Right renal cortex interstitium (tissue), 3 donors: Measurements from ENCODE around the gene DMRT1. TPM values are rescaled to one million over a fixed set of nuclear protein-coding genes. Genes with fewer than 3 reads are reported as not detected.
"Not testable (repeated sequence)": the region's sequence is repeated elsewhere in the genome, so short reads cannot be mapped to it uniquely, and the experiment has no call there.

Experiments used
- DNase-seq, 3 donors: peaks; one replicate each; pipeline ENCODE4 v3.0.0-alpha.2; 2013; ENCODE audit warnings: low read depth in 3 of 3, low spot score in 2 of 3
- polyA plus RNA-seq, 3 donors: library from polyadenylated mRNA; unstranded; fragments of 120-200 nt; gene quantifications; one replicate each; pipeline ENCODE4 v1.2.1, GENCODE V29; 2013; ENCODE audit not compliant: insufficient read length in 3 of 3

Gene DMRT1
- polyA plus RNA-seq, 3 donors: 0.08 TPM; not detected in 2

DNA sequence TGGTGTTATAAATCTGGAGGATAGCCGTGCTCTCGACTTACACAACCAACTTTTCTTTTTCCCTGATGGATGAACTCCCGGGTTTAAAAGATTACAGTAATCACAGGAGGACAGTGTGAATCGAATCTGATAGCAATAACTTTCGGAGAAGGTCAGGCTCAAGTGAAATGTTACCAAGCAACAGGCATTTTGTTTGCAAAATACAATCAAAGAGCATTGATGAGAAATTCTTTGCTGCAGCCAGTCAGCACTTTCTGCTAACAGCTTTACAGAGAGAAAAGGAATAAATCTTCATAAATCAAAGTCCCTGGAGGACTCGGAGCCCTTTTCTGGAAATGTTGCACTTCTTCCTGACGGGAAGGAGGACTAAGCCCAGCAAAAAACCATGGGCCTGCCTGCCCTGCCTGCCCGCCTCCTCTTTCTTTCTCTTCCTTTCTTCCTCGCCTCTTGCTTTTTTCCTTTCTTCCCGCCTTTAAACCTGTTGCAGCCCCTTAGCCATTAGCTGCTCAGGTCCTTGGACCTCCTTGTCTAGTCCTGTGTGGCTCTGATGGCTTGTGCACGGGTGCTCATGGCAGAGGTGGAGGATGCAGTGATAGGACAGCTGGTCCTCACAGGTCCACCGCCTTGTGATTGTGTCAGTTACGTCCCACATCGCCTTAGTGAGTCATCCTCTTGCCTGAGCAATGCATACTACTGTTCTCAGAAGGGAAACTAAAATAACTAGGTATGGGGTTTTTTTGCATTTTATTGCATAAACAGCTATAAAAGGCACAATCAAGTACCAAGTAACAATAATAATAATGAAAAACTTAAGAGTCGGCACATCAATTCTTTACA, 141.1 kb downstream of the DMRT1 start:
- DNase-seq: no peak

DNA sequence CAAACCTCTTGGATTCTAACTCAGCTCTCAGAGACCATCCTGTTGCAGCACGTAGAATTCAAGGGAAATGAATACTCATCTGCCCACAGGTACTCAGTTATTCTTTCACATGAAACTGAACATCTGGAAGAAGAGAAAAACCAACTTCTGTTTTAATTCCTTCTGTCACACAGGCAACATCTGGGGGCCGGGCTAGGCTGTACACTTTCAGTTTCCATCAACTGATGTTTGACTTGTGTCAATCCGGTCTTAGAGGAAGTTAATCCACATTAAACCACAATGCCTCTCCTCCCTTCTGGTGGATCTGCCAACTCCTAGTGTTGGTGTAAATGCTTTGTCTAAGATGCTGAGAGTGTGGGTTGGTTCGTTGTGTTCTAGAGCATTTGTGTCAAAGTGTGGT, 152.5 kb downstream of the DMRT1 start:
- DNase-seq: no peak

DNA sequence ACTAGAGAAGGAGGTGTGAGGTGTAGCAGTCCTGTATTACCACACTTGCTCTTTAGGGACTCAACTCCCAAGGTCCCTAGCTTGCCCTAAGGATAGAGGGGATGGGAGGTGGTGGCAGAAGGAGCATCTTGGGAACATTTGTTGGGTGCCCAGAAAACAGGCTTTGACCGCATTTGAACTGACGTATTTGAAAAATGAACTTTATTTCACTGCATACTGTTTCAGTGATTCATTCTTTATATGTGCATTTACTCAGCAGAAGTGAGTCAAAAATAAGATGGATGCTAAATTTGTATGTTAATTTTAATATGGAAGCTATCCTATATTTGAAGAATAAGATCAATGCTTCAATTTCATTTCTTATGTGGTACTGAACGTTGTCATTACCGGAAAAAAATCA, 153.7 kb downstream of the DMRT1 start:
- DNase-seq: no peak

DNA sequence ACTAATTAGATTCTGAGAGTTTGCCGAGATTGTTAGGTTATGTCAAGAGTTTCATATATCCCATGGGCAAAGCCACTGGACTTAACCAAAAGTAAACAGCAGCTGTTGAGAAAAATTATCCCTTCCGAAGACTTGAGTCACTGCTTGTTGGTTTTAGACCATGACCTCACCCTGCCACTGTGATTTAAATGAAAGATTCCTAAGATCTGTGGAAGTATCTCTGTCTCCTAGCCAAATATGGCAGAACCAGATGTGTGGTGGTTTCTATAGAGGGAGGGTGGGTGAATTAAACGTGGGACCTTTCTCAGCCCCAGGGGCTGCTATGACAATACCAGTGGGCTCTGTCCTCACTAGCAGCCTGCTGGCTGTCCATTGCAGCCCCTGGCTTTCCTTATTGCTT, 154.3 kb downstream of the DMRT1 start:
- DNase-seq: no peak

DNA sequence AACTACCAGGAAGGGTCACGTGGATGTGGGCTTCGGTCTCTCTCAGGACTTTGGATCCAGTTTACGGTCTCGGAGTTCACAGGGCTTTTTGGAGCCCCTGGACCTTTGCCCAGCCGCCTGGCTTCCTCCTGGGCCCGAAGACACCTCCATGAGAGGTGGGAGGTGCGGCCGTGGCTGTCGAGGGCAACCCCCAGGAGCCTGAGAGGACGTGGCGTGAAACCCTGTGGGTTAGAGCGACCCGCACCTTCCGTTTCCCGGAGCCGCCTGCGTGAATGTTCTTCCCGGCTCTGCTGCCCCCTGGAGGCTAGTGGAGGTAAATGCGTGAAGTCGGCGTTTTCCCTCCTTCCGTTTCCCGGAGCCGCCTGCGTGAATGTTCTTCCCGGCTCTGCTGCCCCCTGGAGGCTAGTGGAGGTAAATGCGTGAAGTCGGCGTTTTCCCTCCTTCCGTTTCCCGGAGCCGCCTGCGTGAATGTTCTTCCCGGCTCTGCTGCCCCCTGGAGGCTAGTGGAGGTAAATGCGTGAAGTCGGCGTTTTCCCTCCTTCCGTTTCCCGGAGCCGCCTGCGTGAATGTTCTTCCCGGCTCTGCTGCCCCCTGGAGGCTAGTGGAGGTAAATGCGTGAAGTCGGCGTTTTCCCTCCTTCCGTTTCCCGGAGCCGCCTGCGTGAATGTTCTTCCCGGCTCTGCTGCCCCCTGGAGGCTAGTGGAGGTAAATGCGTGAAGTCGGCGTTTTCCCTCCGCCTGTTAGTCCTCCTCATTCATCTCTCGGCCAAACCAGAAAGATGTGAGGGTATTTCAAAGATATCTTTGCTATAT, 157.0 kb downstream of the DMRT1 start:
- not testable (repeated sequence) for DNase-seq

DNA sequence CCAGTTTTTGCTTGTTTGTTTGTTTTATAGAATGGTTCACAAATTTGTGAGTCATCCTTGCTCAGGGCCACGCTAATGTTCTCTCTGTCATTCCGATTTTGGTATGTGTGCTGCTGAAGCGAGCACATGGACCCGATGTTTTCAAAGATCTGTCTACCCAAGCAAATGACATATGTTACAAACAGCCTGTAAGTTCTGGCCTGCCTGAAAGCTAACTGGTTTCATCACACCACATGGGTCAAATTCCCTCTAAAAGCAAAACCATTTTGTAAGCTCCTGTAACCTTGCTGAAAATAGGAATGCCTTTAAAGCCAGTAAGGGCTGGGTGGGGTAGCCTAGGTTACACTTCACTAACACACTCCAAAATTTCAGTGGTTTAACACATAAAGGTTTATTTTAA, 160.3 kb downstream of the DMRT1 start:
- no peak for DNase-seq

DNA sequence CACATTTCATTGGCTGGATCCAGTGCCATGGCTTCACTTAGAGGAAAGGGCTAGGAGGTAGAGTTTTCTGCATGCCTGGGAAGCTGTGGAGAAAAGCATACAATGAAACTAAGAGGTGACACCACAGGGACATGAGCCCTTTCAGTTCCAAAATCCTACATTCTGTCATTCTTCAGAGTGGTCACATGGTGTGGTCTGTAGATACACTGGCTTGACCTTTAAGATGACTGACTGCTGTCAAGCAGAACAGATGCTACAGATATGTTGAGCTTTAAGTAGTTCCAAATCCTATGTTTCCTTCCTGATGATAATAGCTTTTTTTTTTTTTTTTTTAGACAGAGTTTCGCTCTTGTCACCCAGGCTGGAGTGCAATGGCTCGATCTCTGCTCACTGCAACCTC, 161.2 kb downstream of the DMRT1 start:
- no peak for DNase-seq

DNA sequence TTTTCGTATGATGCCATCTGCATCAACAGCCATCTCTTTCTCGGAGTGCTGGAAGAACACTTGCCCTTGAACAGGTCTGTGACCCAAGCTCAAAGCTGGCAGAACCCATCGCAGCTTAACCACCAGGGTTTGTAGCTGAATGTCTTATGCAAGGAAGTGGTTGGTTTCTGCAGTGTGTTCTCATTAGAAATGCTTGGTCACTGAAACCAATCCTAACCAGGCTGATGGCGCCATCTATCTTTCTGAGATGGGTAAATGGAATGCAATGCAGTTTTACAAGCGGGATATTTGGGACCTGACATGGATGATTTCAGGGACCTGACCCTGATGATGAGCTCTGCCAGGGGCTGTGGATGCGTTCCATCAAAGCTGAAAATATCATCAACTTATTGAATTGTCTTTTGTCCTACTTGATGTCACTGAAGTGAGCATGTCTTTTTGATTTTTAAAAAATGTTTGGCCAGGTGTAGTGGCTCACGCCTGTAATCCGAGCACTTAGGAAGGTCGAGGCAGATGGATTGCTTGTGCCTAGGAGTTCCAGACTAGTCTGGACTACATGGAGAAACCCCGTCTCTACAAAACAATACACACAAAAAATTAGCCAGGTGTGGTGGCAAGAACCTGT, 163.7 kb downstream of the DMRT1 start:
- DNase-seq: no peak

DNA sequence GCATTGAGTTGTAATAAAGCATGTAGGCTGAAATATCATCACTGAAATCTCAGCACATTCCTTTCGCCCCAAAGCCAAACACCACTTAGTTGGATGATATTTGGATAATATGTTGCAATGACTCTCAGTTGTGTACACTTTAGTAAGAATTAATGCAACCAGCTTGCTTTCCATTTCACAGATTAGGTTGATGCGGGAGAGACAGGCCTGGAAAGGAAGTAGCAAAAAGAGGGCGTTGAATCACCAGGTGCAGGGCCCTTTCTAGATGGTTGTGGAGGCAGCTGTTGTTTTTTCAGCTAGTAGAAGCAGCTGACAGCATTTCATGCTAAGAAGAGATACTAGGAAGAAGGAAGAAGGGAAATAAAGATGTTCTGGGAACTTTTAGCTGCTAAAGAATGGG, 165.8 kb downstream of the DMRT1 start:
- no peak for DNase-seq

DNA sequence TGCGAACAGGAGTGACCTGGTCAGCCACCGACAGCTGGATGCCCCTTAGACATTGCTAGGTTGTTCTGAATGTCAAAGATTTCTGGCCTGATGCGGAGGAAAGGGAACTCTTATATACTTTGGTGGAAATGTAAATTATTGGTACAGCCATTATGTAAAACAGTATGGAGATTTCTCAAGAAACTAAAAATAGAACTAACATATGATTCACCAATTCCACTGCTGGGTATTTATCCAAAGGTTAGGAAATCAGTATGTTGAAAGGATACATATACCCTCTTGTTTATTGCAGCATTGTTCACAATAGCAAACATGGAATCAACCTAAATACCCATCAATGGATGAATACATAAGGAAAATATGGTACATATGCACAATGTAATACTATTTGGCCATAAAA, 166.7 kb downstream of the DMRT1 start:
- DNase-seq: no peak

DNA sequence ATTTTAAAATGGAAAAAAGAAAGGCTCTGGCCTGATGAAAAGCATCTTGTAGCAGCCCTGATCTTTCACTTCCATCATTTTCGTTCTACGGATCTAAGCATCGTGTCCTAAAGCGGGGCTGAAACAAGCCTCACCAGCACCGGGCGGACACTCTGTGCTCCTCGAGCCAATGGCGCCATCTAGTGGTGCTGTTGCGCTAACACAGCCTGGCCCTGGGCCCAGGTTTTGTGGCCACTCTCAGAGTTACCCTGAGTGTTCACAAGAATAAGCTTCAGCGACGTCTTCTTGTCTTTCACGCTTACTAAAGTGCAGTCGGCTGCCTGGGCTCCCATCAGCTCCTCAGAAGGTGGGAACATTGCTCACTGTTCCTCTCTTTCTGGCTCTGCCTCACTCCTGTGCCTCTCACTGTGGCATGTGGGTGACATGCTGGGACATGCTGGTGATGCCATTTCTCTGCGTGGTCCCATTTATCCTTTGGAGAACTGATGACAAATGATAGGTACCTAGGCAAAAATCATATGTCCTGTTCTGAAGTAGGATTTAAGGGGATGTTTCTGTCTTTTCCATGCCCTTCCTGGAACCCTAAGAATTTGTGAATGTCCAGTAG, 167.7 kb downstream of the DMRT1 start:
- peak; percentile 32 to 65 (median 41) for DNase-seq

DNA sequence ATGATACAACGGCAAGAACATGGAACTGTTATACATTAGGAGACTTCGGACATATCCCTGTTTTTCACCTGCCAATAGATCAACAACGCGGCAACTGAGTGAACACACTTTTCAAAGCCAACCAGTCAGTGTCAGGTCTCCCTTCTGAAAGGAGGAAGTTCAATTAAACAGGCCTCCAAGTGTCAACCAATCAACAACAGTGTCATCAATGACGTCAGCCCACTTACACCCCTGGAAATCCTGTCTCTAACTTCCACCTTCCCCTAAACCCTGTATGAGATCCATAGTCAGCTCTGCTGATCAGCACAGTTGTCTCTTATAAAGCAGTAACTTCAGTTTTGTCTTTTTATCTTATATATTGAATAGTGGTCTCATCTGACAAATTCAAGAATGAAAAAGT, 171.5 kb downstream of the DMRT1 start:
- no peak for DNase-seq

DNA sequence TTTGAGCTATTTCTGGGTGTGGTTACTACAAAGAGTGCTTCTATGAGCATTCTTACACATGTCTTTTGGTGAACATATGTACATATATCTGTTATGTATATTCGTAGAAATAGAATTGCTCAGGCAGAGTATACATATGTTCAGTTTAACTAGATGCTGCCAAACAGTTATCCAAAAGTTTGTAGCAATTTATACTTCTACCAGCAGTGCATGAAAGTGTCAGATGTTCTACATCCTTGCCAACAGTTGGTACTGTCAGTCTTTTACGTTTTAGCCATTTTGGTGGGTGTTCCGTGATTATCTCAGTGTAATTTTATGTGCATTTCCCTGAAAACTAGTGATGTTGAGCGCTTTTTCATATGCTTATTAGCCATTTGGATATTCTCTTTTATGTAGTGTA, 172.7 kb downstream of the DMRT1 start:
- no peak for DNase-seq

DNA sequence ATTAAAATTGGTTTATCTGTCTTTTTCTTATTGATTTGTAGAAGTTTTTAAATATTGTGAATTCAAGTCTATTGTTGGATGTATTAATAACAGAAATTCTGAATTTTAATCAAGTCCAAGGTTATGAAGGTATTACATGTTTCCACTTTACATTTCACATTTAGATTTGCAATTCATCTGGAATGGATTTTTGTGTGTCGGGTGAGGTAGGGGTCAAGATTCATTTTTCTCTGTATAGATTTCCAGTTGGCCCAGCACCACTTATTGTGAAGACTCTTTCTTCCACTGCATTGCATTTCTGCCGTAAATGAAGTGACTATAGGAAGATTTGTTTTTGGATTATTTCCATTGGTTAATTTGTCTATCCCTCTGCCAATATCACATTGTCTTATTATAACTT, 173.1 kb downstream of the DMRT1 start:
- no peak for DNase-seq

DNA sequence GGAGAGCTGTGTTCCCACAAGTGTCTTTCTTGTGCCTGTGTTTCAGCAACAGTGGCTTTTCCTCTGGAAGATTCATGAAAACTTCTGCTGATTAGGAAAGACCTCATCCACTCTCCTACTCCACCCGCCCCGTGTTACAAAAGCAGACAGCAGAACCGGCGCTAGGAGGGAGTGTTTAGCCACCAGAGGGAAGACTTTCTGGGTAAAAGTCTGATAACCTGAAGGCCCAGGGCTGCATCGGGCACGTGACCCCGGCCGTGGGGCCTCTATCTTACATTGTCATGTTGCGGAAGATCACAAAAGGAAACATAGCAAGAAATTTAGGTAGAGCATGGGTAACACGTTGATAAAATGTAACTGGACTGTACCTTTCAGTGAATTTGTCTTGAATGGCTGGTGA, 176.6 kb downstream of the DMRT1 start:
- no peak for DNase-seq

Other genes starting within 250 kb of the DMRT1 start
- gene DMRT3, start 135.0 kb downstream of the DMRT1 start, polyA plus RNA-seq: 1 to 10 TPM in 2 of 3 donors, under 1 TPM in 1; 0.99 to 1.6 (median 1.4) TPM
- gene DMRT2, start 208.7 kb downstream of the DMRT1 start, polyA plus RNA-seq: 1 to 10 TPM; 1.5 to 3.6 (median 3.2) TPM